HepG2 (cell line): Measurements from ENCODE around the gene ARMC5. TPM values are rescaled to one million over a fixed set of nuclear protein-coding genes. Genes with fewer than 3 reads are reported as not detected.

Source experiments
- ATAC-seq: fragments of 200-7000 bp; cut with Tn5 transposase; 3 replicates; pipeline ENCODE4 v1.9.1; 2020; ENCODE audit warnings: mild to moderate bottlenecking, moderate library complexity
- BruUV-seq: library from RNA; stranded (reverse); fragments of 400-500 nt; replicated peaks from 2 replicates; lab custom pipeline; 2021; lab: Mats Ljungman, UMichigan
- CTCF ChIA-PET: fragments of 300-600 bp; formaldehyde crosslinking; extraction: SDS; loops from one replicate; lab custom pipeline; 2021; ENCODE audit warnings: low total read pairs, inconsistent platforms, low intra/inter-chr PET ratio; lab: Yijun Ruan, JAX
- POLR2A ChIA-PET: fragments of 350-600 bp; sonication (Branson Sonifier 250); formaldehyde crosslinking; loops from one replicate; lab custom pipeline; 2020; ENCODE audit warnings: antibody characterized with exemption, inconsistent platforms; lab: Yijun Ruan, JAX
- DNase-seq: peaks from one replicate; pipeline ENCODE4 v3.0.0-alpha.2; 2015; ENCODE audit warnings: low spot score
- FAIRE-seq: peaks from 3 replicates; lab custom pipeline; 2011; peaks lifted over from hg19 to GRCh38; lab: Jason Lieb, UNC
- H2AFZ ChIP-seq: one replicate; pipeline ENCODE4 v1.6.1; 2011; ENCODE audit warnings: low read length, inconsistent platforms
- H3K27ac ChIP-seq: fragments of 300-600 bp; 3 replicates; pipeline ENCODE4 v1.8.0; 2011; ENCODE audit warnings: mixed run types, mild to moderate bottlenecking, mixed read lengths, low read length, inconsistent platforms; ENCODE audit not compliant: insufficient read depth; ENCODE audit errors: extremely low read length
- H3K27me3 ChIP-seq, 2 experiments: fragments of 200-600 bp in 1 of 2; 2 replicates in 1 of 2; 3 replicates in 1 of 2; pipeline versions ENCODE4 v1.6.0 to v1.8.0; 2011; ENCODE audit warnings: low read length in 2 of 2, mild to moderate bottlenecking in 2 of 2, moderate library complexity in 2 of 2, inconsistent platforms in 1 of 2; ENCODE audit not compliant: insufficient read depth in 2 of 2, control insufficient read depth in 1 of 2
- H3K36me3 ChIP-seq, 2 experiments: fragments of 200-600 bp in 1 of 2; replicated peaks in 1 of 2; 2 replicates in 1 of 2; 3 replicates in 1 of 2; pipeline versions ENCODE4 v1.5.1 to v1.8.0; 2011; ENCODE audit warnings: low read length in 2 of 2, inconsistent platforms in 1 of 2; ENCODE audit not compliant: insufficient read depth in 2 of 2, control insufficient read depth in 1 of 2
- H3K4me1 ChIP-seq: 2 replicates; pipeline ENCODE4 v1.5.1; 2012; ENCODE audit warnings: low read length, inconsistent platforms; ENCODE audit not compliant: insufficient read depth
- H3K4me2 ChIP-seq: 2 replicates; pipeline ENCODE4 v1.6.0; 2011; ENCODE audit warnings: low read depth, low read length, inconsistent platforms
- H3K4me3 ChIP-seq, 3 experiments: fragments of 200-600 bp in 1 of 3; sonication (generic), shearing (Covaris generic) in 1 of 3; replicated peaks in 1 of 3; 2 replicates each; pipeline ENCODE4 v1.5.1; 2011 to 2016; ENCODE audit warnings: low read length in 3 of 3, inconsistent platforms in 2 of 3, low read depth in 2 of 3, mild to moderate bottlenecking in 2 of 3, control low read depth in 1 of 3, mixed read lengths in 1 of 3; ENCODE audit not compliant: insufficient read depth in 1 of 3
- H3K79me2 ChIP-seq: one replicate; pipeline ENCODE4 v1.6.1; 2011; ENCODE audit warnings: low read length, inconsistent platforms; ENCODE audit not compliant: insufficient read depth
- H3K9ac ChIP-seq: 2 replicates; pipeline ENCODE4 v1.6.0; 2011; ENCODE audit warnings: mild to moderate bottlenecking, low read depth, low read length, inconsistent platforms; ENCODE audit not compliant: insufficient read depth
- H3K9me3 ChIP-seq: 2 replicates; pipeline ENCODE4 v1.5.1; 2012; ENCODE audit warnings: mild to moderate bottlenecking, low read length
- H4K20me1 ChIP-seq: 2 replicates; pipeline ENCODE4 v1.6.0; 2011; ENCODE audit warnings: inconsistent platforms, mild to moderate bottlenecking, low read length, moderate library complexity; ENCODE audit not compliant: insufficient read depth
- AGO2 ChIP-seq: fragments of 200-400 bp; formaldehyde crosslinking; optimal IDR thresholded peaks from 2 replicates; pipeline ENCODE3; 2017; ENCODE audit warnings: mild to moderate bottlenecking, low read depth, low read length, moderate library complexity
- ATF7 ChIP-seq, 2 experiments: fragments of 450-650 bp in 1 of 2; sonication (generic) in 1 of 2; formaldehyde crosslinking in 1 of 2; IDR thresholded peaks; 2 replicates each; pipeline versions ENCODE4 v1.4.0 to v1.6.1; 2016 to 2020; ENCODE audit warnings: antibody characterized with exemption in 1 of 2, mild to moderate bottlenecking in 1 of 2, missing genetic modification reagents in 1 of 2
- ELF1 ChIP-seq: sonication (generic); formaldehyde crosslinking; IDR thresholded peaks from 2 replicates; pipeline ENCODE4 v1.4.0; 2020; ENCODE audit warnings: missing genetic modification reagents
- RBFOX2 ChIP-seq: fragments of 200-400 bp; formaldehyde crosslinking; IDR thresholded peaks from 2 replicates; pipeline ENCODE4 v1.6.1; 2017; ENCODE audit warnings: low read depth, mild to moderate bottlenecking, low read length
- TOE1 ChIP-seq: sonication (generic); formaldehyde crosslinking; IDR thresholded peaks from 2 replicates; pipeline ENCODE4 v1.4.0; 2020; ENCODE audit warnings: mild to moderate bottlenecking, missing genetic modification reagents
- WGBS: methylation state at CpG from one replicate; pipeline ENCODE4 v1.1.6; 2017; ENCODE audit warnings: low lambda C conversion rate; 5-methylcytosine and 5-hydroxymethylcytosine counted together
- in situ Hi-C: cut with HindIII; loops from 2 replicates; pipeline ENCODE4 v1.10.0; 2017; ENCODE audit warnings: low pct_unique_long_range_greater_than_20kb; ENCODE audit not compliant: extremely low pct_ligation_motif_present
- intact Hi-C: fragments of 100-400 bp; cut with micrococcal nuclease; formaldehyde crosslinking; loops from one replicate; pipeline ENCODE4 v1.10.0; 2022; ENCODE audit not compliant: unreplicated experiment
- polyA plus RNA-seq, 8 experiments: library from polyadenylated mRNA; depleted of rRNA in 3 of 8; stranded (reverse) in 7 of 8; unstranded in 1 of 8; fragments of >200 nt; fragmentation: Illumina TruSeq in 4 of 8; extraction: Trizol in 4 of 8; gene quantifications; 2 replicates each; pipeline versions ENCODE4 v1.2.1 to v1.2.3, GENCODE V29; 2011 to 2016; ENCODE audit warnings: low read depth in 4 of 8, missing spikeins in 1 of 8, mixed read lengths in 1 of 8; ENCODE audit not compliant: insufficient read depth in 1 of 8
- total RNA-seq, 5 experiments: library from RNA; depleted of rRNA; stranded (reverse); fragments of >200 nt; fragmentation: Illumina TruSeq; extraction: Trizol; gene quantifications; 2 replicates each; pipeline ENCODE4 v1.2.3, GENCODE V29; 2016; ENCODE audit warnings: low read depth in 1 of 5

ARMC5 gene
- total and polyA plus RNA-seq, 2 of the 13 experiments (the other 11 are each of a cell fraction or from before 2014, with no cell fraction given): 10.8 to 22.3 TPM

- no peak for TF ChIP-seq TOE1 (CRISPR knock-in tag)
- TF ChIP-seq RBFOX2: peak; percentile 64; the same call in 1 of the 2 replicates
- TF ChIP-seq ATF7 (IDR thresholded peaks at IDR 0.05): no peak
- no peak for TF ChIP-seq ATF7 (CRISPR knock-in tag; IDR thresholded peaks at IDR 0.05)
- TF ChIP-seq AGO2: peak; percentile 60
- intact Hi-C loops (no loop called here), in situ Hi-C loops (no loop called here)
- Histone ChIP-seq H3K36me3 (peaks cover 33 to 53% of the 10 kb centered on the region in 2 experiments), H2AFZ (no peak overlapping the region), H3K27me3 (no peaks in the 10 kb centered on the region), H4K20me1 (peaks cover 15% of the 10 kb centered on the region), H3K4me3 (no peak overlapping the region), H3K9me3 (no peaks in the 10 kb centered on the region), H3K4me2 (no peak overlapping the region), H3K9ac (no peak overlapping the region), H3K4me1 (peaks cover 13% of the 10 kb centered on the region), H3K27ac (no peak overlapping the region), H3K79me2 (peaks cover 14% of the 10 kb centered on the region)
- FAIRE-seq (no peak), ATAC-seq (no peak), DNase-seq (no peak)
- 97% methylated on average over 32 of the region's 36 CpGs for WGBS
- ChIA-PET CTCF (no interaction called here), POLR2A (no interaction called here)
- BruUV-seq: no TSS peak
Measured at GRCh38 chr16:31464348-31464769, 5.1 kb downstream of the ARMC5 start.

GRCh38 chr16:31464781-31465260 is 5.5 kb downstream of the ARMC5 start:
- no TSS peak for BruUV-seq
- in situ Hi-C loops (no loop called here), intact Hi-C loops (no loop called here)
- CTCF ChIA-PET: no interaction called here
- WGBS: 98% methylated on average over 15 of the region's 17 CpGs
- POLR2A ChIA-PET: no interaction called here
- no peak overlapping the region for H2AFZ ChIP-seq
- TF ChIP-seq ELF1 (CRISPR knock-in tag) (no peak), RBFOX2 (0 out of 2 replicates have a peak, but pooled peaks have one; percentile 8)
- H3K27ac ChIP-seq: no peak overlapping the region
- no peak overlapping the region for H3K4me3 ChIP-seq
- no peaks in the 10 kb centered on the region for H3K9me3 ChIP-seq
- no peak overlapping the region for H3K4me2 ChIP-seq
- peaks cover 14% of the 10 kb centered on the region for H3K79me2 ChIP-seq
- peaks cover 33 to 53% of the 10 kb centered on the region in 2 experiments for H3K36me3 ChIP-seq
- peaks cover 13% of the 10 kb centered on the region for H3K4me1 ChIP-seq
- peaks cover 15% of the 10 kb centered on the region for H4K20me1 ChIP-seq
- DNase-seq (no peak), ATAC-seq (no peak), FAIRE-seq (no peak)
- no peak overlapping the region for H3K9ac ChIP-seq
- H3K27me3 ChIP-seq: no peaks in the 10 kb centered on the region
